TTC549 (cell line): ENCODE measurements around the gene P2RY12.
"Not testable (repeated sequence)": the region's sequence is repeated elsewhere in the genome, so short reads cannot be mapped to it uniquely, and the experiment has no call there.

ENCODE experiments used
- FAIRE-seq: peaks from 2 replicates; lab custom pipeline; 2012; peaks lifted over from hg19 to GRCh38; lab: Jason Lieb, UNC

The P2RY12 gene

GRCh38 chr3:151393146-151393830, 8.7 kb upstream of the P2RY12 start:
- FAIRE-seq: no peak

GRCh38 chr3:151392191-151392590, 7.6 kb upstream of the P2RY12 start:
- FAIRE-seq: not testable (repeated sequence)

- no peak for FAIRE-seq
Measured at GRCh38 chr3:151391720-151392119, 7.2 kb upstream of the P2RY12 start.

- no peak for FAIRE-seq
Measured at GRCh38 chr3:151387842-151388241, 3.3 kb upstream of the P2RY12 start.

GRCh38 chr3:151387432-151387831, 2.9 kb upstream of the P2RY12 start:
- FAIRE-seq: no peak

- no peak for FAIRE-seq
Measured at GRCh38 chr3:151386056-151386455, 1.5 kb upstream of the P2RY12 start.

GRCh38 chr3:151383956-151384355, 597 bp downstream of the P2RY12 start:
- no peak for FAIRE-seq

DNA sequence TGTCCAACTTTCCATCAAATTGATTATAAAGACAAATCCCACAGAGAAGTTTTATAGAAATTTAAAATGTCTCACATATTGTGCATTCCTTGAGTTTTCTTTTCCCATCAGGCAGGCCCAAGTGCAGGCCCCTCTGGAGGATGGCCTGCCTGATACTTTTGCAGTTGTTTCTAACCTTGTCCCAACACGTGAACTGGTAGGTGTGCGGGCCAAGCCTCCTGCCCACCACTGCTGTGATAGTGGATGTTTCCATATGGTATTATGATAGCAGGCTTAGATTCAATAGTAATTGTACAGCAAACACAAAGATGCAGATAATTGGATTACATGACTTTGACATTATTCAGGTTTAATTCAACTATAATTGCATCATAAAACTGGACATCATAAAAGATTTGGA, 1.4 kb downstream of the P2RY12 start:
- no peak for FAIRE-seq

GRCh38 chr3:151382671-151383070, 1.9 kb downstream of the P2RY12 start:
- FAIRE-seq: no peak

DNA sequence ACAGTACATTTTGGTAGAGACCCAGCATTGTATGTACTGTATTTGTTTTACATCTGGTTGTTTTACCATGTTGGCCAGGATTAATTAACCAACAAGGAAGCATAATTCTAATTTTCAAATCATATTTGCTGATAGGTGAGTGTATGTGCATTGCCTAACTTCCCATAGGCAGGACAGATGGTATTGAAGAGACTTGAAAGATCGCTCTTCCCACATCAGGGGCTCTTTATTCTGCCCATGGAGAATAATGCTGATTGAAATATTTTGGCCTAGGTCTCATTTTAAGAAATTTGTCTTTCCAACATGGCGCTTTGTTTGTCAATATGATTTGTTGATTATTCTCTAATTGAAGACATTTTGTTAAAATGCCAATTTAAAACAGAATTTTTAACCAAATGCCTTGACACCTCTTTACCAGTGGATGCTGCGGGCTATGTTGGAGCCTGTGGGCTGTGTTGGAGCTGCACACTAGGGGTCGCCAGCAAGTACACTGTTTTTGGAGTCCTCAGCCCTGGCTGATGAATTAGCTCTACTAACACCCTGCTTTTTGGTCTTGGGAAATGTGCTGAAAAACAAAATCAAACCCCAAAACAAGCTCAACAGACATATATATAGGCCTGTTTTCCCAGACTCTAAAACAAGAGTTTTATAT, 5.3 kb downstream of the P2RY12 start:
- no peak for FAIRE-seq

DNA sequence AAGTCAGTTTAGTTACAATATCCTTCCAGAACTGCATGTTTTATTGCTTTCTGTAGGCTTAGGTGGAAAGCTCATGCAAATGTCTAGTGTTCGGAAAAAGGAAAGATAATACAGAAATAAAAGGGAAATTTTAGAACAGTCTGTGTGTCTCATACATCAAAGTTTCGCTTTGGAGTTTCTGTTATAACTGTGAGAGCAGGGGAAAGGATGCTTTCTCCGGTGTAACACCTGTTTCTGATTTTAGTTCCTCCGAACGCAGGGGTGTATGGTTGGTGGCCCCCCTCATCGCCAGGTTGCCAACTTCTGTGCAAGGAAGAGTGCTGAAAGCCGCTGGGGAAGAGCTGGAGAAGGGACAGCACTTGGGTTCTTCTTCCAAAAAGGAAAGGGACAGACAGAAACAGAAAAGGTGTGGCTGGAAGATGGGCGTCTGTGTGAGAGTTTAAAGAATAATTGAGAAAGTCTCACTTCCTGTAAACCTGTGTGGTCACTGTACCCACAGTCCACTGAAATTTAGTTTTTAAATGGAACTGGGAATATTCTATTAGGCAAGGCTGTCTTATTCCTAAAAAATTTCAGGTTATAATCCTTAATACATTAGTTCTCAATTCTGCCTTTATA, 6.7 kb downstream of the P2RY12 start:
- FAIRE-seq: no peak

GRCh38 chr3:151372063-151372820, 12.3 kb downstream of the P2RY12 start:
- FAIRE-seq: no peak

- FAIRE-seq: no peak
Measured at GRCh38 chr3:151371526-151371925, 13.0 kb downstream of the P2RY12 start.

DNA sequence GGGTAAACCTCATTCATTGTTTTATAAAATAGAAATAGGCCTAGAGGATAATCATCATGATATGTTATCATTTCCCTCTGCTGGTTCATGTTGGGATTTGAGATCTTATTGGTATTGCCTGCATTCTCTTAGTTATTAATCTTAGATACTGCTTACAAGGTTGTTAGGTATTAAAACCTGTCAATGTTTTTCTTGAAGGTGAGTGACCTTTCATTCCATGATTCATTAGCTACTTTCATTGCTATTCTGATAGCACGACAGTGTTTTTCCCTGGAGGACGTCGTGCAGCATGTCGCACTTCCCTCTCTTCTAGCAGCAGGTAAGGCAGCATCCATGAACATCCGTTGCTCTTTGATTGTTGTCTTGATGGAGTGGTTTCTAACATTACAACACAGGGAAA, 17.1 kb downstream of the P2RY12 start:
- FAIRE-seq: no peak

- FAIRE-seq: no peak
Measured at GRCh38 chr3:151366993-151367392, 17.6 kb downstream of the P2RY12 start.

- FAIRE-seq: no peak
Measured at GRCh38 chr3:151362751-151363174, 21.8 kb downstream of the P2RY12 start.

GRCh38 chr3:151357463-151357850, 27.1 kb downstream of the P2RY12 start:
- no peak for FAIRE-seq

- no peak for FAIRE-seq
Measured at GRCh38 chr3:151356794-151357462, 27.6 kb downstream of the P2RY12 start.

- no peak for FAIRE-seq
Measured at GRCh38 chr3:151351648-151352047, 32.9 kb downstream of the P2RY12 start.

DNA sequence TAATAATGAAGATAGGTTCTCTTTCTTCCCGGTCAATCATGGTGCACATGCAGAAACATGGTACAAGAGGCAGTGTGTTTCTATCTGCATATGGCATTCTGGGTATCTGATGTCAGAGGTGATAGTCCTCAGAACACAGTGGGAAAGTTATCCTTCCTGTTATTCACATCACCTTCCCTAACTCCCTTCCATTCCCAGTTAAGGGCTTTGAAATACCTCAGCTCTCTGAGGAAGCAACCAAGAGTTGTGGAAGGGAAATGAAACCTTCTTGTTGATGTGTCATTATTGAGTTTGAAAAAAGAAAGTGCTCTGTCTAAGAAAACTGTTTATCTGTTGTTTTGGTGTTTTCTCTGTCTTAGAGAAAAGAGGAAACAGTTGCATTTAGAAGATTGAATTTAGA, 33.3 kb downstream of the P2RY12 start:
- no peak for FAIRE-seq

DNA sequence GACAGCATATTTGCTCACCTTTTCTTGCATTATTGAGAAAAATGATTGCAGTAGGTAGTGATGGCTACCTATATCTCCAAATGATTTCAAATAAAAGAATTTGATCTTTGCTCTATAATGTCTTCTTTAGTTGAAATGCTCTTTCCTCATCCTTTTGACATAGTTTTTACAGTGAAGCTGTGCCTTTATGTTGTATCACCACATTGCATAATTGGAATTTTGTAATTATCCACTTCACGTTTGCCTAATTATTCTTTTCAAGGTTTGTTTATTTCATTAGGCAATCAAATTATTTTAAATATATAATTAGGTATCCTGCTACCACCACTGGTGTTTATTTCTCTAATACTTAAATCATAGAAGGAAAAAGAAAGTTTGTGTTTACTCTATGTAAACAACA, 33.9 kb downstream of the P2RY12 start:
- no peak for FAIRE-seq

- no peak for FAIRE-seq
Measured at GRCh38 chr3:151347432-151347831, 37.1 kb downstream of the P2RY12 start.
